ENCODE results near the gene KRTCAP2.

DNA sequence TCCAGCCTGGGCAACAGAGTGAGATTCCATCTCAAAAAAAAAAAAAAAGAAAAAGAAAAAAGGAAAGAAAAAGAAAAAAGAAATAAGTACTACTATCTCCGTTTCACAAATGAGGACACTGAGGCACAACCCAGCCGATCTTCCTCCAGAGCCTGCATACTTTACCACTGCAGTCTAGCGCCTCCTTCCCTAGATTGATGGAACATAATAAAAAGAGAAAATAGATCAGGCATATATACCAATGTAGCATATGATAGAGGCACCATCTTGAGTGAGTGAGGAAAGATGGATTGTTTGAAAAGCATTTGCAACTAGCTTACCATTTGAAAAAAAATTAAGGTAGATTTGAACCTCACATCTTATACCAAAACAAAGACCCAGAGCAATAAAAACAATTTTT is 27.6 kb downstream of the KRTCAP2 start:
- TF ChIP-seq POLR2AphosphoS5 (IDR thresholded peaks at IDR 0.05; ENCODE audit: borderline replicate concordance, low read depth, low read length) = no peak
- no peak for TF ChIP-seq EZH2 (IDR thresholded peaks at IDR 0.05)
